IPS DF 4.7 (cell line): Measurements from ENCODE around the gene DYNC2I2.
"Not testable (repeated sequence)": the region's sequence is repeated elsewhere in the genome, so short reads cannot be mapped to it uniquely, and the experiment has no call there.

Source experiments
- DNase-seq: peaks from one replicate; pipeline ENCODE4 v3.0.0-alpha.2; 2013; ENCODE audit warnings: low spot score; ENCODE audit errors: extremely low read depth

Gene DYNC2I2

DNA sequence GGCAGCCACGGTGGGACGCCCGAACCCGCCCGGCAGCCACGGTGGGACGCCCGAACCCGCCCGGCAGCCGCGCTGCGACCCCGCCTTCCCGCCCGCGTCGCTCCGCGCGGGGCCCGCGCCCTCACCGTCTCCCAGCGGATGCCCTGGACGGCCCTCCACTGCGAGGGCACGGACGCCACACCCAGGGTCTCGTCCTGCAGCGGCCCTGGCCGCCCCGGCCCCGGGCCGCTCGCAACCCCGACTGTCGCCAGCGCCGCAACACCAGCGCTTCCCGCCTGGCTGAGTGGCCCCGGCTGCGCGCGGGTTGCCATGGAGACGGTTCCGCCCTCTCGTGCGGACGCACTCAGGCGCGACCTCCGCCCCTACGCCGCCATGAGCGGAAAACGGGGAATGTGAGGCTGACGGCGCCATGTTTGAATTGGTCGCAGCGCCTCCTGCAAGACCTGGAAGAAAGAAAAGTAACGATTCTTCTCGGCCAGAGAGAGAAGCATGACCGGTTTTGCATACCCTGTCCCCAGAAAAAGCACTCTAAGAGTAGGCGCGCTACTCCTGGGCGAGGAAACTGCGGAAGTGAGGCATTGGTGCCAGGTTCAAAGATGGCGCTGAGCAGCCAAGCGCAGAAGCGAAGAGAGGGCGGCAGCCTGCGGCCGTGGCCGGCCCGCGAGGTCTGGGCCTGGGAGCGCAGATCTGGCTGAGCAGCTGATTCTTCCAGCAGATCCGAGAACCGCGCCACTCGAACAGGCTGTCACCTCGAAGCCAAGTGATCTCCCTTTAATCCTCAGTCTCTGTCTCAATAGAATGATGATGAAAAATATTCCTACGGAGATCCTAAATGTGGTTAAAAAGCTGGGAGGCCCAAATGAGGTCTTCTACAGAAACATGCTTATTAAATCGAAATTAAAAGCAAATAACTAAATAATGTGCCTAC lies at the start of gene DYNC2I2:
Gene DYNC2I2, minus strand, starts transcription at position 432 of the 928 bp plus-strand sequence. Its CDS starts 121 bp downstream, at position 311.
- peak; percentile 76 for DNase-seq

DNA sequence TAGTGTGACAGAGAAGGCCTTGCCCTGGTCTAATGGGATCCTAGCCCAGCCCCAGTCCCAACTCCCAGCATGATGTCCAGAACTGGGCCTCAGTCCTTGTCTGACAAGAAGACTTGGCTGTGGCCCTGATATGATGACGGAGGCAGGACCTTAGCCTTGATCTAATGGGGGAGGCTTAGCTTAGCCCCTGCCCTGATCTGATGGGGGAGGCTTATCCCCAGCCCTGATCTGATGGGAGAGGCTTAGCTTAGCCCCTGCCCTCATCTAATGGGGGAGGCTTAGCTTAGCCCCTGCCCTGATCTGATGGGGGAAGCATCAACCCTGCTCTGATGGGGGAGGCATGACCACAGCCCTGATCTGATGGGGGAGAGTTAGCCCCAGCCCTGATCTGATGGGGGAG lies 49.4 kb upstream of the DYNC2I2 start:
- DNase-seq = no peak

DNA sequence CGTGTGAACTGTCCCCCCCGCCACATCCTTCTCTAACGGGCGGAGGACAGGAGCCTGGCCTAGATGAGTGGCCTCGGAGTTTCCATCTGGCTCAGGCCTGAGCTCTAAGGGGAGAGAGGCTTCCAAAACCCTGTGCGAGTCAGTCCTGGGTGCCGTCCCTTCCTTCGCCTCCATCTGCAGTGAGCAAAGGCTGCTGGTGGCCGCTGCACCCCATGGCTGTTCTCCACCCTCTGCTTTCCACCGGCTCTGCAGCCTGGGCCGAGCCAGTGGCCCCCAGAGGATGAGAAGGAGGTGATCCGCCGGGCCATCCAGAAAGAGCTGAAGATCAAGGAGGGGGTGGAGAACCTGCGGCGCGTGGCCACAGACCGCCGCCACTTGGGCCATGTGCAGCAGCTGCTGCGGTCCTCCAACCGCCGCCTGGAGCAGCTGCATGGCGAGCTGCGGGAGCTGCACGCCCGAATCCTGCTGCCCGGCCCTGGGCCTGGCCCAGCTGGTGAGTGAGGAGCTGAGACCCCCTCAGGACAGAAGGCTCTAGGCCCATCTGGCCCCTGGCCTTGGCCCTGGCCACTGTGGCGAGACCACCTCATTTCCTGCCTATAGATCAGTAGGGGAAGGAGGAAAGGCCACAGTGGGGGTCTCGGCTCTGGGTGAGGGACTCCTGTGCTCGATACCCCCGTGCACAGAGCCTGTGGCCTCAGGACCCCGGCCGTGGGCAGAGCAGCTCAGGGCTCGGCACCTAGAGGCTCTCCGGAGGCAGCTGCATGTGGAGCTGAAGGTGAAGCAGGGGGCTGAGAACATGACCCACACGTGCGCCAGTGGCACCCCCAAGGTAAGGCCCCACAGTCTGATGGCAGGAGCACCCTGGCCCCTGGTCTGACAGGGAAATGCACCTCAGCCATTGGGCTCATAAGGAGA lies 48.7 kb upstream of the DYNC2I2 start:
- DNase-seq = no peak

GRCh38 chr9:128704356-128704670 lies 47.7 kb upstream of the DYNC2I2 start:
- no peak for DNase-seq

DNA sequence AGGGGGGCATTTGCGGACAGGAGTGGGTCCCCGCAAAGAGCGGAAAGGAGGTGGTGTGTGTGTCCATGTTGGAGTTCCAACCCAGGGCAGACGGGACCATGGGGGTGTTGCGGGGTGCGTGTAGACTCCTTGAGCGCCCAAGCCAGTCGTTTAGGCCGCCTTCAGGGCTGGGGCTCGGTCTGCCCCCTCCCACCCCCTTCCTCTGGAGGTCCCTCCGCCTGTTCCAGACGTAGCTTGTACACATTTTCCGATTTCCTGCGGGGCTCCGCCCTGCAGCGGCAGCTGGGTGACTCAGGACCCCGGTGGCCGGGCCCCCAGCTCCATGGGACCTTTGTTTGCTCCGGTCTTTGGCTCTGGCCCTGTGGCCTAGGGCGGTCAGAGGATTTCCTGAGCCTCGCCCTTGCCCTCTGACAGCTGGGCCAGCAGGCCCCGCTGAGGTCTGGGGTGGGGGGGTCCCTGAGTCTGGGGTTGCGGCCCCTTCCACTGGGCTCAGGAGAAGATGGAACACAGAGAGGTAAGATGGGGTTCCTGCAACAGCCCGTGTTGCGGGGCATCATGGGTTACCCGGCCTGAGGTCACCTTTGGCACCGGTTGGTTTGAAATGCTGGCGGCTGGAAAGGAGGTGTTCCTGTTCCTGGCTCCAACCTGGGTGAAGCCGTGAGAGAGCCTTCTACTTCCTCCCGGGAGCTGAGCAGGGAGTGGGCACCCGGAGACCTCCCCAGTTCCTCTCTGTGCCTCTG lies 47.1 kb upstream of the DYNC2I2 start:
- no peak for DNase-seq

GRCh38 chr9:128702949-128703615 lies 46.4 kb upstream of the DYNC2I2 start:
- no peak for DNase-seq

GRCh38 chr9:128702445-128702948 lies 45.9 kb upstream of the DYNC2I2 start, which contains the start of gene PKN3:
PKN3 (plus strand) TSS chr9:128702503; CDS start chr9:128702916, 413 bp downstream.
- DNase-seq = no peak

- DNase-seq = no peak
Measured at GRCh38 chr9:128701227-128701854, 44.7 kb upstream of the DYNC2I2 start.

GRCh38 chr9:128699096-128699795 lies 42.6 kb upstream of the DYNC2I2 start:
- DNase-seq = not testable (repeated sequence)

- no peak for DNase-seq
Measured at GRCh38 chr9:128696923-128697707, 40.5 kb upstream of the DYNC2I2 start.

- no peak for DNase-seq
Measured at GRCh38 chr9:128694344-128694743, 37.7 kb upstream of the DYNC2I2 start.

DNA sequence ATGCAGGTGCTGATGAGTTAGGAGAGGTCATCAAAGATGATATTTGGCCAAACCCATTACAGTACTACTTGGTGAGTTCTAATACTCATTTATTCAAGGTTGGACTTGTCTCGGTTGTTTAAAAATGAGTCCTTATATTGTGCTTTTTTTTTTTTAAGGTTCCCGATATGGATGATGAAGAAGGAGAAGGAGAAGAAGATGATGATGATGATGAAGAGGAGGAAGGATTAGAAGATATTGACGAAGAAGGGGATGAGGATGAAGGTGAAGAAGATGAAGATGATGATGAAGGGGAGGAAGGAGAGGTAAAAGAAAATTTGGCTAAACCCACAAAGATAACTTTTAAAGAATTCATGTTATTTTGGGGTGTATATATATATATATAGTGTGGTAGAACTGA lies 37.1 kb upstream of the DYNC2I2 start:
- not testable (repeated sequence) for DNase-seq

GRCh38 chr9:128690684-128691034 lies 34.0 kb upstream of the DYNC2I2 start:
- DNase-seq = no peak

DNA sequence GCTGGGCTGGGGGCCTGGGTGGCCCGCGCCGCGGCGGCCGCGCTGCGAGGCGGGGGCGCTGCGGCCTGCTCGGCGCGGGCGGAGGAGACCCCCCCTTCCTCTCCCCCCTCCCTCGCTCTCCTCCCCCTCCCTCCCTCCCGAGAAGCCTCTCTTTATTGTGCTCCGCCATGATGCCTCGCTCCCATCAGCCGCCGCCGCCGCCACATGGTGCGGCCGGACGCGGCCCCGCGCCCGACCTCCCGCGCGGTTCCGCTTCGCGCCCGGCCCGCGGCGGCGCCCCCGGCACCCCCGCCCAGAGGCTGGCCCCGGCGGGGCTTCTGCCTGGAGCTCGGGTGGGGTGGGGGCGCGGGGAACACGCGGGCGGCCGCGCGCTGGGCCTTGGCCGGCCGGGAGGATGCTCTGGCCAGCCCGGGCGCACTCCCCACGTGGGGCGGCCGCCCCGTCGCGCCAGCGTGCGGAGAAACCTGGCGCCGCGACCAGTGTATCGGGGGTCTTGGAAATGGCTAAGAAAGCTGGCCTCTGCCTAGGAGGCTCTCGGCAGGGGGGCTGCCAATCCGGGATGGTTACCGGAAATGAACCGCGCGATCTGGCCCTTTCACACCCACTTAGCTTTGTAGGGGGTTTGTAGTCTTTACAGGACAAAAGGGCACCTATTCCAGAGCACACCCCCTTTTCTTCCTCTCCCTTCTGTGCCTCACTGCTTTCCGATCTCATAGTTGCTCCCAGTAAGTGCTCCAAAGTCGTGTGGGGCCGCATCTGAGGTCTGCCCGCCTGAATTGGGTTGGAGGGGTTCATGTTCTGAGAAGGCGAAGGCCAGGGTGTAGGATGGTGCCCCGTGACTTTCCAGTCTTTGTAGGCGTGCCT lies 33.4 kb upstream of the DYNC2I2 start:
- no peak for DNase-seq

DNA sequence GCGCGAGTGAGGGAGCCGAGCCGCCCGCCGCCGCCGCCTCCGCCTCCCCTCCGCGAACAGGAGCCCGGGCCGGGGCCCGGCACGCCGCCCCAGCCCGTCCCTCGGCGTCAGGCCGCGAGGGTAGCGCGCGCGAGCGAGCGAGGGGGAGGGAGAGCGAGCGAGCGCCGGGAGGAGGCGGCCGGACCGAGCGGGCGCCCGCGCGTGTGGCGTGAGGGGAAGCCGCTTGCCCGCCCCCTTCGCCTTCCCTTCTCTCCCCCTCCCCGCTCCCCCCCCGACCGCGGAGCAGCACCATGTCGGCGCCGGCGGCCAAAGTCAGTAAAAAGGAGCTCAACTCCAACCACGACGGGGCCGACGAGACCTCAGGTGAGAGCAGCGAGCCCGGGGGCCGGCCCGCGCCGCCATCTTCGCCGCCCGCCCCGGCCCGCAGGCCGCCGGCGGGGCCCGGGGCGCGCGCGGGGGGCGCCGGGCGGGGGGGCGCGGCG lies 32.7 kb upstream of the DYNC2I2 start:
- no peak for DNase-seq

DNA sequence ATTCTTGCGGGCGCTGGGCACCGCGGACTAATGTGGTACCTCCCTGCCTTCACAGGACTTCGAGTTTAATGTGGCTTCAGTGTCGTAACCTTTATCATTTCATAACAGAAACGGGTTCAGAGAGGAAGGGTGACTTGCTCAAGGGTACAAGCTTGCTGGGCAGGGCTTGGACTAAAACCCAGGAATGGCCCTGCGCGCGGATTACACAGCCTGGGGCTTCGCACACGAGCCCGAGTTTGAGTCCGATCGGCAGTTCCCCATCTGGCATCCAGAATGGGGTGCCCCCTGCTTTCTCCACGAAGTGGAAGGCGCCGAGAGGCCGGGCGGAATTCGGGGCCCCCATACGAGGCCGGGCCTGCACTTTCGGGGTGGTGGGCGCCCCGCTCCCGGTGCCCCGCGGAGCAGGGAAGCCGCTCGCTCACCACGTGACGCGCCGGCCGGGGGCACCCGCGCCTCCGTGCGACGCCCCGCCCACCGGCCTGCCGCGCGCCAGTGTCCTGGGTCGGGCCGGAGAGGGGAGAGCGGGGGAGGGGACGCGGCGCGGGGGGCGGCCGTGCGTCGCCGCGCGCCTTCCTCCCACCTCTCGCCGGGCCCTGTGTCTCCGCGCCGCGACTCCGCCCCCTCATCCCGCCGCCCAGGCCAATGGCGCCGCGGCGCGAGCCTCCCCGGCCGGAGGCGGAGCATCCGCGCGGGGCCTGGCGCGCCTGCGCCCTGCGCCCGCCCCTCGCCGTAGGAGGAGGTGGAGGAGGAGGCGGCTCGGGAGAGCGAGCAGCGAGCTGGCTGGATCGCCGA lies 32.0 kb upstream of the DYNC2I2 start, which contains the start of gene SET:
Gene SET, plus strand, starts transcription at position 722 of the 792 bp plus-strand sequence. CDS start 361 bp downstream, outside the sequence.
- DNase-seq = no peak

- DNase-seq = no peak
Measured at GRCh38 chr9:128687453-128687852, 30.8 kb upstream of the DYNC2I2 start.
